22Rv1 (cell line): ENCODE measurements around the gene NMNAT2.

Experiments
- H3K27ac ChIP-seq: fragments of 450-650 bp; 2 replicates; pipeline ENCODE4 v1.5.1; 2017
- ZFX ChIP-seq: fragments of 450-650 bp; IDR thresholded peaks from 2 replicates; pipeline ENCODE4 v1.6.1; 2017; ENCODE audit warnings: antibody characterized with exemption, borderline replicate concordance
- TF ChIP-seq, protein P1 (sequence below): fragments of 450-650 bp; IDR thresholded peaks from 2 replicates; pipeline ENCODE4 v1.5.1; 2017; ENCODE audit warnings: mild to moderate bottlenecking

Gene NMNAT2

DNA sequence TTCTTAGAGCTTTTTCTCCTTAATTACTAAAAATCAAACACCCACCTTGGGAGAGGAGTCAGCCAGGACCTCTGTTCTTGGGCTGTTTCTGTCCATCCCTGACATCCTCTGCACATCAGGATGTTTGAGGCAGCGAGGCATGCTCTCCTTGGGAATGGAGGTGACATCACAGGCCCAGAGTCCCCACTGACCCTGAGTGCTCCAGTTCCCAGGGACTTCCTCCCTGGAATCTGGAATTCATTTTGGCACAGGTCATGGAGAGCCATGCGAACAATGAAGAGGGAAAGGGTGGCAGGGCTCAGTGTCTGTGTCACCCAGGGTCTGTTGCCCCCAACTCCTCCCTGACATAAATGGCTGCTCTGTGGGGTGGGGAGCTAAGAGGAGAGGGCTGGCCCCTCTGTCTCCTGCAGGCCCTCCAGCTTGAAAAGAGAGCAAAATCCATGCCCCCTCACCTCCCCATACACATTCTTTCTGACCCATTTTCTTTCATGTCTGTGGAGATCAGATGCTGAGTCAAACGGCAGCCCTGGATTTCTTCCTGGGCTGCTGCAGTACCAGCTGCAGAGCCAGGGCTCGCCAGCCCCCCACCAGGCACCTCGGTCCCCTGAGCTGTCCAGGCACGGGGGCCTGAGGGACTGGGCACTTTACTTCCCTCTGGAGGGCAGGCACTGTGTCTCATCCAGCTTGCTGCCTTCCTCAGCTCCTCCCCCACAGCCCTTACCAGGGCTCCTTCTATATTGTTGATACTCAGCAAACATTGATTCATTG lies 102.0 kb downstream of the NMNAT2 start:
- TF ChIP-seq, protein P1, sequence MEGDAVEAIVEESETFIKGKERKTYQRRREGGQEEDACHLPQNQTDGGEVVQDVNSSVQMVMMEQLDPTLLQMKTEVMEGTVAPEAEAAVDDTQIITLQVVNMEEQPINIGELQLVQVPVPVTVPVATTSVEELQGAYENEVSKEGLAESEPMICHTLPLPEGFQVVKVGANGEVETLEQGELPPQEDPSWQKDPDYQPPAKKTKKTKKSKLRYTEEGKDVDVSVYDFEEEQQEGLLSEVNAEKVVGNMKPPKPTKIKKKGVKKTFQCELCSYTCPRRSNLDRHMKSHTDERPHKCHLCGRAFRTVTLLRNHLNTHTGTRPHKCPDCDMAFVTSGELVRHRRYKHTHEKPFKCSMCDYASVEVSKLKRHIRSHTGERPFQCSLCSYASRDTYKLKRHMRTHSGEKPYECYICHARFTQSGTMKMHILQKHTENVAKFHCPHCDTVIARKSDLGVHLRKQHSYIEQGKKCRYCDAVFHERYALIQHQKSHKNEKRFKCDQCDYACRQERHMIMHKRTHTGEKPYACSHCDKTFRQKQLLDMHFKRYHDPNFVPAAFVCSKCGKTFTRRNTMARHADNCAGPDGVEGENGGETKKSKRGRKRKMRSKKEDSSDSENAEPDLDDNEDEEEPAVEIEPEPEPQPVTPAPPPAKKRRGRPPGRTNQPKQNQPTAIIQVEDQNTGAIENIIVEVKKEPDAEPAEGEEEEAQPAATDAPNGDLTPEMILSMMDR, result no peak
- TF ChIP-seq ZFX, result no peak
- no peak overlapping the region for H3K27ac ChIP-seq

DNA sequence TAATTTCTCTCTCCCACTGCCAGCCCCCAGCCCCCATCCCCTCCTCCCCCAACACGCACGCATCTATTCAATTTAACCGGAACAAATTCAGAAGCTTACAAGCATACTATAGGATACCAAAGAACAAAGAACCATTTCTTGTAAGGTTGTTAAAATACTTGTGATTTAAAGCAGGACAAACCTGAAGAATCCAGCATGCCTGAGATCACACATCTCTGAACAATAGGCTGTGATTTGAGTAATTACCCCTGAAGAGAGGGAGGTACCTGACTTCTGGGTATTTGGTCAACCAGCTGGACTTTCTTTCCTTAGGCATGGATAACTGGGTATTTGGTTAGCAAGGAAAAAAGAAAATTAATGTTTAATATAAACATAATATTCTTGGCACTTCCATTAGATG lies 105.1 kb downstream of the NMNAT2 start:
- no peak overlapping the region for H3K27ac ChIP-seq
- no peak for TF ChIP-seq ZFX
- TF ChIP-seq, protein P1, result no peak

DNA sequence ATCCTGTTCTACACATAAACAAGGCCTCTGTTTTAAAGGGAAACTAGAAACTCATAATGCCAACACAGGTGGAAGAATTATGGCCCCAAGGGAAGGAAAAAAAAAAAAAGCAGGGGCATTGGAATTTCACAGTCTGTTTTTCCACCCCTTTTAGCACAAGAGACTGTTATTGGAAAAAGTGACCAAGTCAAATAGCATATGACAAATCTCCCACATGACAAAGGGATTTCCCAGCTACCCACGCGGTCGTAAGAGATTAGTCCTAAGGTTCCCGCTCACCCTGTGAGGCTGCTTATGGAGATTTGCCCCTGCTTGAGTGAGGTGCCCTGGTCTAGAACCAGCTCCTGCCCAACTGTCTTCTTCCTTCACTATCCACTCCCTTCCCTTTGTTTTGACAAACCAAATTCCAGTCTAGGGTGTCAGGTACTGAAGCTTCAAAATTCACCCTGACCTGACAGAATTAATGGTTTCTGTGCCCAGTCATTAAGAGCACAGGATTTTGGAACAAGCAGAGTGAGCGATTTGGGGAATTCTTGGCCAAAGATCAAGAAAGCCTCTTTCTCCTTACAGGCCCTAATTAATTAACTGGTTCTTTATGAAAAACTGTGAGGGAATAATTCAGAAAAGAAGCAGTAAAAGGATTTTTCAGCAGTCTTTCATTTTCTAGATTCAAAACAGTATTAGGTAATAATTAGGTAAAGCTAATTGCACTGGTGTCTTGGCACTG lies 107.3 kb downstream of the NMNAT2 start:
- no peak overlapping the region for H3K27ac ChIP-seq
- no peak for TF ChIP-seq ZFX
- TF ChIP-seq, protein P1, result no peak

DNA sequence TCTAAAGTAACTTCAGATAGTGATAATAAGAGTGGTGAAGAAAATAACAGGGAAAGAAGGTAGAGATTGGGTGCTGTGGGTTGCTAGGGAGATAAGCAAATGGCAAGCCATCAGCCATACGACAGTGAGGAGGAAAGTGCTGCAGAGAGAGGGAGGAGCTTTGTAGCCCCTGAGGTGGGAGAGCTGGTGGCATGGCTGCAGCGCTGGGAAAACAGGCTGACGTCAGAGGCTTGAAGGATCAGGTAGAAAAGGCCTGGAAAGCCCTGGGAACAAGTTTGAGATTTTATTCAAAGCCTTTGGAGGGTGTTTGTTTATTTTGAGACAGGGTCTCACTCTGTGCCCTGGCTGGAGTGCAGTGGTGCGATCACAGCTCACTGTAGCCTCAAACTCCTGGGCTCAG lies 109.5 kb downstream of the NMNAT2 start:
- H3K27ac ChIP-seq, result no peak overlapping the region
- no peak for TF ChIP-seq ZFX
- TF ChIP-seq, protein P1, result no peak

DNA sequence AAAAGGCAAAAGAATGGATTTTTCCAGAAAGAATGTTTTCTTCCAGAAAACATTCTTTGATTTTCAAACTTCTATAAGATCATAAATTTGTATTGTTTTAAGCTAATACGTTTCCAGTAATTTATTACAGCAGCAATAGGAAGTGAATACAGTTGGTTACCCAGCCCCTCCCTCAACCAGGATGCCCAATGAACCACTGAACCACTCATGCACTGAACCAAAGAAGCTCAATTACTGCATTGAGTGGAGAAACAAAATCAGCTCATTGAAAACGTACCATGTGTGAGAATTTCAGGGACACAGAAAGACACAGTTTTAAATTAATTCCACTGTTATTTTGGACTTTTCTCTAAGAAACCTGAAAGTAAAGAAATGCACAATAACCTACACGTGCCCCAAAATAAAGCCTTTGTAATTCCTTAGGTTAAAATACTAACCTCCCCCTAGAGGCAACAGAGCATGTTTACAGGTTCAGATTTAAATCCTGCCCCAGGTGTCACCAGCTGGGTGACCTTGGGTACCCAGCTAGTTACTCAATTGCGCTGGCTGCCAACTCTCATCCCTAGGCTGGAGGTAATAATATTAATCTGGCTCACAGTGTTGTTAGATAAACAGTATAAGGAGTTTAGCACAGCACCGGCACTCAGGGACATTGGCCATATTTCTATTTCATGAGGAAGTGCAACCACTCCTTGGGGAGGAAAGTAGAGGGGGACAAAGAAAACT lies 111.7 kb downstream of the NMNAT2 start:
- no peak for TF ChIP-seq ZFX
- TF ChIP-seq, protein P1, result peak; percentile 51
- no peak overlapping the region for H3K27ac ChIP-seq

DNA sequence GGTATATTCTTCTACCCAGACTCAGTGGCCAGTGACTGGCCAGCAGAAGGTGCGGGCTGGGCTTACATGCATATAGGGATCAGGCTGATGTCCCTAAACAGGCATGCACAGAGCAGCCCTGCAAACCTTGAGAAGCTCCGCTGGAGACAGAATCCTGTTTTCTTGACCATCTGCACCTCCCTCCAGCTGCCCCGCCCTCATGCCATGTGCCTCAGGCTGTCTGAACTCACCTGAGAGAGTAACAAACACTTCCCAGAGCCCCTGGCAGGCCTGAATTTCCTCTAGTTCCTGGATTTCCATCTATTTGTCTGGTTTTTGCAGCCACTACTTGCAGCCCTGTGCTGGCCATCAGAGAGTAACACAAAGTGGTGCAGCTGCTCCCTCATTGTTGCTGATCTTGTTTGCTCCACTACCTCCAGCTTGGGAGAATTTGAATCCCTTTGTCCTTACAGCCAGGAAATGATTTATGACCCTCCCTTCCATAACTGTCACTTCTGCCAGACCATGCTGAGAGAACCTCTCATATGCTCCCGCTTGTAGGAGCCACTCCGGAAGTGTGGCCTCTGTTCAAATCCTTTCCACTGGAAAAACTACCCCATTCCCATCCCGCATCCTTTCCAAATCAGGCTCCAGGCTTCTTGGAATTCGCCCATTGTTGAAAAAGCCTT lies 113.6 kb downstream of the NMNAT2 start:
- TF ChIP-seq ZFX, result no peak
- TF ChIP-seq, protein P1, result no peak
- H3K27ac ChIP-seq, result no peak overlapping the region
